ENCODE results near the gene CEP112.
"Not testable (repeated sequence)": the region's sequence is repeated elsewhere in the genome, so short reads cannot be mapped to it uniquely, and the experiment has no call there.

CEP112 gene

GRCh38 chr17:66094727-66095126 lies 97.2 kb downstream of the CEP112 start:
- no peak for DNase-seq (ENCODE audit: low spot score)
- TF ChIP-seq CTCF (conservative IDR thresholded peaks at IDR 0.05; ENCODE audit: low read depth), result no peak
- POLR2A ChIA-PET (ENCODE audit: low non-redundant PET), result no interaction called here
- no peak overlapping the region for H3K27ac ChIP-seq
- CTCF ChIA-PET, result interaction anchor here (0.7 kb wide), 1 partner anchor 239 kb away, joined by 3 read pairs; no protein-coding TSS in a partner anchor

- no peak overlapping the region for H3K27ac ChIP-seq
- ChIA-PET POLR2A (ENCODE audit: low non-redundant PET) (no interaction called here), CTCF (no interaction called here)
- DNase-seq (ENCODE audit: low spot score), result no peak
- no peak for TF ChIP-seq CTCF (conservative IDR thresholded peaks at IDR 0.05; ENCODE audit: low read depth)
Measured at GRCh38 chr17:66091445-66092080, 100.4 kb downstream of the CEP112 start.

GRCh38 chr17:66089764-66090163 lies 102.2 kb downstream of the CEP112 start:
- no peak overlapping the region for H3K27ac ChIP-seq
- ChIA-PET POLR2A (ENCODE audit: low non-redundant PET) (no interaction called here), CTCF (no interaction called here)
- DNase-seq (ENCODE audit: low spot score), result no peak
- TF ChIP-seq CTCF (conservative IDR thresholded peaks at IDR 0.05; ENCODE audit: low read depth), result no peak

GRCh38 chr17:66088173-66088572 lies 103.8 kb downstream of the CEP112 start:
- no peak for TF ChIP-seq CTCF (conservative IDR thresholded peaks at IDR 0.05; ENCODE audit: low read depth)
- DNase-seq (ENCODE audit: low spot score), result no peak
- ChIA-PET POLR2A (ENCODE audit: low non-redundant PET) (no interaction called here), CTCF (interaction anchor here (0.7 kb wide), 1 partner anchor 58 kb away, joined by 3 read pairs; no protein-coding TSS in a partner anchor)
- no peak overlapping the region for H3K27ac ChIP-seq

GRCh38 chr17:66087073-66087472 lies 104.9 kb downstream of the CEP112 start:
- no peak overlapping the region for H3K27ac ChIP-seq
- no peak for TF ChIP-seq CTCF (conservative IDR thresholded peaks at IDR 0.05; ENCODE audit: low read depth)
- ChIA-PET POLR2A (ENCODE audit: low non-redundant PET) (no interaction called here), CTCF (no interaction called here)
- DNase-seq (ENCODE audit: low spot score), result no peak

- no peak for TF ChIP-seq CTCF (conservative IDR thresholded peaks at IDR 0.05; ENCODE audit: low read depth)
- CTCF ChIA-PET, result no interaction called here
- POLR2A ChIA-PET (ENCODE audit: low non-redundant PET), result no interaction called here
- DNase-seq (ENCODE audit: low spot score), result no peak
- no peak overlapping the region for H3K27ac ChIP-seq
Measured at GRCh38 chr17:66085221-66085620, 106.7 kb downstream of the CEP112 start.

- POLR2A ChIA-PET (ENCODE audit: low non-redundant PET); CTCF ChIA-PET; H3K27ac ChIP-seq; DNase-seq (ENCODE audit: low spot score): not testable (repeated sequence)
Measured at GRCh38 chr17:66080670-66081069, 111.3 kb downstream of the CEP112 start.
